Dermis microvascular lymphatic vessel endothelial cell (primary cell): ENCODE measurements around the gene MCTP2. TPM values are rescaled to one million over a fixed set of nuclear protein-coding genes. Genes with fewer than 3 reads are reported as not detected.
A peak's percentile ranks its signal among the peaks of the same experiment; 100 is the strongest.
"Not testable (repeated sequence)": the region's sequence is repeated elsewhere in the genome, so short reads cannot be mapped to it uniquely, and the experiment has no call there.

ENCODE experiments used
- DNase-seq, 2 donors: peaks; one replicate each; pipeline versions ENCODE4 v3.0.0 to v3.0.0-alpha.2; 2010; ENCODE audit warnings: low read depth in 2 of 2
- total RNA-seq: library from RNA; depleted of rRNA; stranded (reverse); fragments of >200 nt; gene quantifications from 2 replicates; pipeline ENCODE4 v1.2.1, GENCODE V29; 2014

Gene MCTP2
- total RNA-seq, 1 donor from 2014 or later: 6.8 TPM

- DNase-seq: no peak
Measured at GRCh38 chr15:94235041-94235440, 3.7 kb downstream of the MCTP2 start.

DNA sequence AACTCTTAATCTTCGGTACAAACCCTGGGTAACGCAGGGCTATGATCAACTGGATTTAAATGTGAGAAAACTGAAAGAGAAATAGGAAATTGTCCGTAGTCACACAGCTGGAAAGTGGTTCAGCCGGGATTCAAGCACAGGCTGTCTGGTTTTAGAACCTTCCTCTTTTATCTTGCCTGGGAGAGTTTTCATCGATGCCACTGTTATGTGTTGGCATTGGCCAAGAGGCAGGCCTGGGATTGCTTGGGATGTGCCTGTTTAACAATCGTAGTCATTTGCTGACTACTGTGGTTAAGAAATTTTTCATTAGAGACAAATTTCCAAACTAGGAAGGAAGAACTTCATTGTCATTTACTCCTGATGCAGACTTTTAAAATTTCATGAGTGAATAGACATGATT, 4.3 kb downstream of the MCTP2 start:
- DNase-seq: no peak

- no peak for DNase-seq
Measured at GRCh38 chr15:94236608-94237007, 5.2 kb downstream of the MCTP2 start.

GRCh38 chr15:94237903-94238302, 6.5 kb downstream of the MCTP2 start:
- no peak for DNase-seq

GRCh38 chr15:94238539-94239118, 7.3 kb downstream of the MCTP2 start:
- DNase-seq: no peak

DNA sequence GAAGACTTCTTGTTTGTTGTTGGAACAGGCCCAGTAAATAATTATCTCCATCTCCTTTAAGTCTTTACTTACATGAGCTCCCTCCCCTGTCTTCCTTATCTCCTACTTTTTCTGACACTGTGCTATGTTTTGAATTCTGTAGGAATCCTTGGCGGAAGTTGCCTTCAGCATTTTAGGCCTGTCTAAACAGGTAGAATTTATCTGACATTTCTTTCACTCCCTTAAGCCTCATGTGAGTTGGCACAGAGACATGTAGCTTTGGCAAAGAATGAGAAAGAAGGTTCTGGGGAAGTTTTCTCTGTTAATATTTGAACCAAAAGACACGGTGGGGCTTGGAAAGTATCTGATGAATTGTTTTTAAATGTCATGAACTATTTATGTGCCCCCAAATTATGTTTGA, 8.1 kb downstream of the MCTP2 start:
- DNase-seq: no peak

GRCh38 chr15:94240480-94240879, 9.1 kb downstream of the MCTP2 start:
- DNase-seq: no peak

- DNase-seq: no peak
Measured at GRCh38 chr15:94242257-94242656, 10.9 kb downstream of the MCTP2 start.

- not testable (repeated sequence) for DNase-seq
Measured at GRCh38 chr15:94243003-94243402, 11.6 kb downstream of the MCTP2 start.

DNA sequence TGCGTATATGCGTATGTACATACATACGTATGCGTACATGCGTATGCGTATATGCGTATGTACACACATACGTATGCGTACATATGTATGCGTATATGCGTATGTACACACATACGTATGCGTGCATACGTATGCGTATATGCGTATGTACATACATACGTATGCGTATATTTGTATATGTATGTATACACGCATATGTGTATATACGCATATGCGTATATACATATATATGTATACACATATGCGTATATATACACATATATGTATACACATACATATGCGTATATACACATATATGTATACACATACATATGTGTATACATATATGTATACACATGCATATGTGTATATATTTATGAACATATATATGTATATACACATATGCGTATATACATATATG, 12.1 kb downstream of the MCTP2 start:
- no peak for DNase-seq

GRCh38 chr15:94246016-94246415, 14.7 kb downstream of the MCTP2 start:
- no peak for DNase-seq

DNA sequence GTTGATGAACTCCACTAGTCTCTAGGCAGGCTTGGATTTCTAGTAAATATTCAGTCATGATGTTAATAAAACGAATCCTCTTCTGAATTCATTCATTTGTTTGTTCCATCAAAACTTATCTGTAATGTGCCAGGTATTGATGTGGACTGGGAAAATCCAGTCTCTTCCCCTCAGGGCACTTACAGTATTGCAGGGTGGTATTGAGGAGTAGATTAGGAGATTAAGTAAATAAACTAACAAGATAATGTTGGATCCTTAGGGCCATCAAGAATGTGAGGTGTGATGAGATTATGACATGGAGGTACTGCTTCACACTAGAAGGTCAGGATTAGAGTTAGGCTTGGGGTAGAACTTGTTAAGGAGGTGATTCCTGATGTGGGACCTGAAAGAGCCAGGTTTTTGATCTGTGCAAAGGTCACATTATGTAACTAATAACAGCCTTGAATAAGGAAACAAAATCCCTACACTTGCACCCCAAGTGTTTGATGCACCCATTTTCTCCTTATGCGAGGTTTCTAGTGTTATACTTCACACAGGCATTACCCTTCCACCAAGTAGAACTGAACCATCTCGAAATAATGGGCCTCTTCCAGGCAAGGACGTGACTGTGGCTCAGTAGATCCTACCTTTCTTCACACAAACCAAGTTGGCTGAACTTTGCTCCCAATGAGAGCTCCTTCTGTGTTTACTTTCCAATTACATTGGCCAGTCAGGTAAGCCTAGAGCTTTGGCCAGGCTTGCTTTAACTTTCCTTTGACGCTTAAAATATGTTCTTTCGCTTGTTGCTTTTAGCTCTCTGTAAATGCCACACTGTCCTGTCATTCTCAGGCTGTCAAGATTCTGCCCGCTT, 16.7 kb downstream of the MCTP2 start:
- no peak for DNase-seq

DNA sequence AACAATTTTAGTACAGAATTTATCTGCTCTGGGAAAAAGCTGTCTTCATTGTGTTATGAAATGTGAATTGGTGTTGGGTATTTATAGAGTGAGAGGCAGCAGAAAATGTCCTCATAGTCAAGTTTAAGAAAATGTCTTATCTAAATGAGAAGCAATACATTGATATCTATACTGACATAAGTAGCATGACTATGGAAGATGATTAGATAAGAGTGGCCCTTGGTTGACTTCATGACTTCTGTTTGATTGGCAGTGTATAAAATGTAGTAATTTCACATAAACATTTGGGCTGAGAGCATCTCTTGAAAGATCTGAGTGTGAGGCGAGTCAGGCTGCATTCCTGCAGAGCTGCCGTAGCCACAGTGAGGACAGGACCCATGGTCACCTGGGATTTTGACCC, 19.4 kb downstream of the MCTP2 start:
- DNase-seq: no peak

DNA sequence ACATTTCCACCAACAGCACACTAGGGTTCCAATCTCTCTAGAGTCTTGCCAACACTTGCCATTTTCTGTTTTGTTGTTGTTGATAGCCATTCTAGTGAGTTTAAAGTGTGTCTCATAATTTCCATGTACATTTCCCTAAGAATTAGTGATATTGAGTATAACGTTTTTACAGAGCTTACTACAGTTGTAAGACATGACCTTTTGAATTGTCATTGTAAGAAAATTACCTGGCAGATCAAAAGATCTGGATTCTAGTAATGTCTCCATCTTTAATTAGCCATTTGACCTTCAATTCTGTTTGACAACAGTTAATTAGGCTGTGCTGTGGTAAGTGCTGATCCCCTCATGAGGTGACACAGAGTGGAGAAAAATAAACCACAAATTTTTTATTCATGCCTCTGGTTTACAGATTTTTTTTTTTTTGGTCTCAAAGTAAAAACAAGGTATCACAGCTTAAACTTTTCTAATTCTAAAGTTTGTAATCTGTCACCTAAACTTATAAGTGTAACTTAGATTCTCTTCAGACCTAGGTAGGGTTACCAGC, 20.9 kb downstream of the MCTP2 start:
- DNase-seq: no peak

DNA sequence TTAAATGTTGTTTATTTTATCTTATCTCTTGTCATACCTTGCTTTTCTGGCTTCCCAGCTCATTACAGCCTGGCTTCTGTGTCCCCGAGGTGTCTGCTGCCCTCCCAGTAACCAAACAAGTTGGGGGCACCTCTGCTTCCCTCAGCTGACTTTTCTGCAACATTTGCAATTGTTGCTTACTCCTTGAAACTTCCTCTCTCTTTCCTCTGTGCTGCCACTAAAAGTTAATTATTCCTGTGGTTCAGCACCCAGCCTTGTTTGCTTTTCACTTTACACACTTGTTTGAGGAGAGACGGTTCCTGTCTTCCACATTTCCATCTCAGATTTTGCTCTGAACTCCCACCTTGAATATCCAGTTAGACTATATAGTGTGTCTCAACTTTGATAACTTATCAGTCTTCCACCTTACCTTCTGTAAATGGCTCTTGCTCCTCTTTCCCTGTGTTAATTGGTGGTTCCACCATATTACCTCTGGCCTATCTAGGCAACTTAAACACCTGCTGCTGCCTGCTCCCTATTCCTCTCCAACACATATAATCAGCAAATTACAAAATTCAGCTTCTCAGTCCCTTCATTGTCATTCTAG, 21.6 kb downstream of the MCTP2 start:
- no peak for DNase-seq

DNA sequence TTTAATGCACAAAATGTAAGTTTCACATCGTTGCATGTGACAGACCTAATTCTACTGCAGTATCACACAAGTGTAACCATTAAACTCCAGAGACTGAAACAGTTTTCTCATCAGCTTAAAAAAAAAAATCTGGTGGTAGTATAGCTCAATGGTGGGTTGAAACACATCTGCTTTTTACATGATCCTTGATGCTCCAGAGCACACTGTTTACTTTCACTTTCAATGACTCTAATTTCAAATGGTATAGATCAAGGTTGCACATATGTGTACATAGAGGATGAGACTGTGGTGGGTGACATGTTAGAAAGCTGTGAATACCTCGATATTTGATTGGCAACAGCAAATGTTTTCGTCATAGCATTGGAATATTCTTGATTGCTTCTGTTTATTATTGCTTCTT, 22.4 kb downstream of the MCTP2 start:
- no peak for DNase-seq

- DNase-seq: peak in 1 of 2 donors; percentile 60
Measured at GRCh38 chr15:94255540-94255939, 24.2 kb downstream of the MCTP2 start.

DNA sequence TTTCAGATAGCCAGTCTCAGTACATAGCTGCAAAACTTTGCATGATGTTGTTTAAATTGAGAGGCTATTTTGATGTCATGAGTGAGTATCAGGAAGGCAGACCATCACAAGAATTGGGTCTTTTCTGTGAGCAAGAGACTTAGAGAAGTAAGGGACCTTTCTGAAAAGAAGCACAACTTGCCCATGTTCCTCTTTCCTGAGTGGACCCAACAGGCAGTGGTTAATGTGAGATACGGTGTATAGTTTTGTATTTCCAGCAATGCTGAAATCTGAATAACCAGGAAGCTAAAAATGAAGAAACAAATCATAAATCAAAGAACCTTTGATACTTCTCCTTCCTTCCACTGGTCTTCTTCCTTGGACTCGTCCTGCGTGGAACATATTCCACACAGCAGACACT, 25.1 kb downstream of the MCTP2 start:
- no peak for DNase-seq

DNA sequence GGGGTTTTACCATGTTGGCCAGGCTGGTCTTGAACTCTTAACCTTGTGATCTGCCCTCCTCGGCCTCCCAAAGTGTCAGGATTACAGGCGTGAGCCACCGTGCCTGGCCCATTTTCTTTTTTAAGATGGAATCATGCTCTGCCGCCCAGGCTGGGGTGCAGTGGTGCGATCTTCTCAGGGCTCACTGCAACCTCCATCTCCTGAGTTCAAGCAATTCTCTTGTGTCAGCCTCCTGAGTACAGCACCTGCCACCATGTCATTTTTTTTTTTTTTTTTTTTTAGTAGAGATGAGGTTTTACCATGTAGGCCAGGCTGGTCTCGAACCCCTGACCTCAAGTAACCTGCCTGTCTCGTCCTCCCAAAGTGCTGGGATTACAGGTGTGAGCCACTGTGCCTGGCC, 26.4 kb downstream of the MCTP2 start:
- DNase-seq: not testable (repeated sequence)

- DNase-seq: no peak
Measured at GRCh38 chr15:94258246-94258645, 26.9 kb downstream of the MCTP2 start.

GRCh38 chr15:94259121-94259751, 27.9 kb downstream of the MCTP2 start:
- DNase-seq: no peak

DNA sequence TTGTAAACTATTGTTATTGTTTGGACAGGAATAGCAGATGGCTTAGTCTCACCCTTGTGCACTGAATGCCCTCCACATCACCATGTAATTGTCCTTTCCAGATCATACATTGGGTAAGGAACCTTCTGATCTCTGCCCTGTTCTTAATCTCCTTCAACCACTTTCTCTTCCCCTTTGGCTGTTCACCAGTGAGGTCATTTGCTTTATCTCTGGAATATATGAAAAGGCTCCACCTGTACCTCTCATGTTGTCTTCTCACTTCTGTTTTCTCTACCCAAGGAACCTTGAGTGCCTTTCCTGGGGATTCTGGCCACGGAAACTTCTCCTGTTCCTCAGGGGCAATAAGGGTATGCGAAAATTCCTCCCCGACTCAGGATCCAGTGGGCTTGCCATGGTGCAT, 28.5 kb downstream of the MCTP2 start:
- DNase-seq: no peak
